22Rv1 (cell line): Measurements from ENCODE around the gene BACH1.

Source experiments
- ZFX ChIP-seq: fragments of 450-650 bp; IDR thresholded peaks from 2 replicates; pipeline ENCODE4 v1.6.1; 2017; ENCODE audit warnings: antibody characterized with exemption, borderline replicate concordance
- TF ChIP-seq, protein P1 (sequence below): fragments of 450-650 bp; IDR thresholded peaks from 2 replicates; pipeline ENCODE4 v1.5.1; 2017; ENCODE audit warnings: mild to moderate bottlenecking

DNA sequence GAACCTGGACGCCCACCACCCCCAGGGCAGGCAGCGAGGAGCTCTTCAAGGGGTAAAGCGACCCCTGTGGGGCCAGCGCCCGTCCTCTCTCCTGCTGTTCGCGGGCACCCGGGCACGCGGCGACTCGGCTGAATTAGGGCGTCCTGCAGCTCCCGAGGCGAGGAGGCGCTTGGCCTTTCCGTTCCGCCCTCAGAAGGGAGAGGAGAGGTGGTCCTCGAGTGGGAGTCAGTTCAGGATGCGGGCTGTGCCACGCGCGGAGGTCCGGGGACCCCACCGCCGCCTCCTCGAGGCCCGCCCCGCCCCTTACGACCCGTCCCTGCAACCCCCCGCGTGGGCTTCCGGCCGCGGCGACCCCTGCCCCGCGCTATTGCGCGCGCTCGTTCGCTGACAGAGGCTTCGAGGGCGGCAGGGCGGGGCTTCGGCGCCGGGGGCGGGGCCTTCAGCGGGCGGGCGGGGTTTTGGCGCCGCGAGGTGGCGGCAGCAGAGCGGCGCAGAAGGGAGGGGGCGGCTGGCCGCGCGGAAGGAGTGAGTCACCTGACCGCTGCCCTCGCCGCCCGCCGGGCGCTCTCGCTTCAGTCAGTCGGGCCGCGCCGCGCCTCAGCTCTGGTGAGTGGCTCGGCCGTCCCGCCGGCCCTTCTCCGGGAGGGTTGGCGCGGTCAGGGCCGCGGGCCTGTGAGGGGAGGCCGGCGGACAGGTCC is at the start of gene BACH1:
- TF ChIP-seq, protein P1, sequence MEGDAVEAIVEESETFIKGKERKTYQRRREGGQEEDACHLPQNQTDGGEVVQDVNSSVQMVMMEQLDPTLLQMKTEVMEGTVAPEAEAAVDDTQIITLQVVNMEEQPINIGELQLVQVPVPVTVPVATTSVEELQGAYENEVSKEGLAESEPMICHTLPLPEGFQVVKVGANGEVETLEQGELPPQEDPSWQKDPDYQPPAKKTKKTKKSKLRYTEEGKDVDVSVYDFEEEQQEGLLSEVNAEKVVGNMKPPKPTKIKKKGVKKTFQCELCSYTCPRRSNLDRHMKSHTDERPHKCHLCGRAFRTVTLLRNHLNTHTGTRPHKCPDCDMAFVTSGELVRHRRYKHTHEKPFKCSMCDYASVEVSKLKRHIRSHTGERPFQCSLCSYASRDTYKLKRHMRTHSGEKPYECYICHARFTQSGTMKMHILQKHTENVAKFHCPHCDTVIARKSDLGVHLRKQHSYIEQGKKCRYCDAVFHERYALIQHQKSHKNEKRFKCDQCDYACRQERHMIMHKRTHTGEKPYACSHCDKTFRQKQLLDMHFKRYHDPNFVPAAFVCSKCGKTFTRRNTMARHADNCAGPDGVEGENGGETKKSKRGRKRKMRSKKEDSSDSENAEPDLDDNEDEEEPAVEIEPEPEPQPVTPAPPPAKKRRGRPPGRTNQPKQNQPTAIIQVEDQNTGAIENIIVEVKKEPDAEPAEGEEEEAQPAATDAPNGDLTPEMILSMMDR = peak; percentile 54
- no peak for TF ChIP-seq ZFX
